Measurements from ENCODE around the gene IQGAP1.

Gene IQGAP1

GRCh38 chr15:90530250-90531051, 142.4 kb downstream of the IQGAP1 start:
- DNase-seq (ENCODE audit: low read depth, low spot score): peak; percentile 17

GRCh38 chr15:90531147-90531546, 143.1 kb downstream of the IQGAP1 start:
- no peak for DNase-seq (ENCODE audit: low read depth, low spot score)

GRCh38 chr15:90535254-90535653, 147.2 kb downstream of the IQGAP1 start:
- no peak for DNase-seq (ENCODE audit: low read depth, low spot score)

GRCh38 chr15:90539789-90540188, 151.7 kb downstream of the IQGAP1 start:
- DNase-seq (ENCODE audit: low read depth, low spot score): no peak

GRCh38 chr15:90540768-90541167, 152.7 kb downstream of the IQGAP1 start:
- no peak for DNase-seq (ENCODE audit: low read depth, low spot score)

GRCh38 chr15:90545095-90545494, 157.1 kb downstream of the IQGAP1 start:
- DNase-seq (ENCODE audit: low read depth, low spot score): no peak

- no peak for DNase-seq (ENCODE audit: low read depth, low spot score)
Measured at GRCh38 chr15:90547540-90547939, 159.5 kb downstream of the IQGAP1 start.

GRCh38 chr15:90550919-90551318, 162.9 kb downstream of the IQGAP1 start:
- DNase-seq (ENCODE audit: low read depth, low spot score): no peak

Data from activated naive CD8-positive, alpha-beta T cell treated with anti-CD3 and anti-CD28 coated beads, Interleukin-2, amount 50 U/mL, for 16 hours (primary cell).